ENCODE data around the gene KIF21B. TPM values are rescaled to one million over a fixed set of nuclear protein-coding genes. Genes with fewer than 3 reads are reported as not detected.
"Not testable (repeated sequence)": the region's sequence is repeated elsewhere in the genome, so short reads cannot be mapped to it uniquely, and the experiment has no call there.

Gene KIF21B
- total and polyA plus RNA-seq, 2 experiments from 2014 or later = 0.18 to 1.3 TPM

GRCh38 chr1:200934676-200935245 lies 88.8 kb downstream of the KIF21B start:
- no peak for DNase-seq (ENCODE audit: low spot score)
- Histone ChIP-seq H3K79me2 (no peaks in the 10 kb centered on the region), H3K4me1 (ENCODE audit: insufficient read depth) (no peaks in the 10 kb centered on the region), H3K4me2 (no peak overlapping the region), H3K9me2 (replicated peaks; ENCODE audit: insufficient read depth) (no peaks in the 10 kb centered on the region), H3K27me3 (no peaks in the 10 kb centered on the region), H4K20me1 (ENCODE audit: insufficient read depth, poor library complexity, severe bottlenecking) (no peaks in the 10 kb centered on the region), H3K36me3 (replicated peaks; ENCODE audit: insufficient read depth, low read depth) (no peaks in the 10 kb centered on the region), H2AFZ (no peak overlapping the region), H3K27ac (no peak overlapping the region), H3K9me3 (ENCODE audit: low read depth) (no peaks in the 10 kb centered on the region), H3K4me3 (no peak overlapping the region)
- 92% methylated on average over 13 of the region's 13 CpGs for WGBS (ENCODE audit: low lambda C conversion rate, missing lambda C conversion rate)
- TF ChIP-seq CTCF (IDR thresholded peaks at IDR 0.05; ENCODE audit: poor library complexity) = no peak
- TF ChIP-seq EZH2phosphoT487 (IDR thresholded peaks at IDR 0.05; ENCODE audit: low read depth, severe bottlenecking, unreplicated experiment) = no peak
- no peak for TF ChIP-seq EZH2 (IDR thresholded peaks at IDR 0.05; ENCODE audit: borderline replicate concordance)

- H2AFZ ChIP-seq = no peak overlapping the region
- H3K9me2 ChIP-seq (replicated peaks; ENCODE audit: insufficient read depth) = no peaks in the 10 kb centered on the region
- no peaks in the 10 kb centered on the region for H3K36me3 ChIP-seq (replicated peaks; ENCODE audit: insufficient read depth, low read depth)
- H3K27me3 ChIP-seq = no peaks in the 10 kb centered on the region
- no peaks in the 10 kb centered on the region for H4K20me1 ChIP-seq (ENCODE audit: insufficient read depth, poor library complexity, severe bottlenecking)
- WGBS (ENCODE audit: low lambda C conversion rate, missing lambda C conversion rate) = 80% methylated on average over 2 of the region's 2 CpGs
- DNase-seq (ENCODE audit: low spot score) = no peak
- TF ChIP-seq CTCF (IDR thresholded peaks at IDR 0.05; ENCODE audit: poor library complexity) = no peak
- TF ChIP-seq EZH2 (IDR thresholded peaks at IDR 0.05; ENCODE audit: borderline replicate concordance) = no peak
- no peak for TF ChIP-seq EZH2phosphoT487 (IDR thresholded peaks at IDR 0.05; ENCODE audit: low read depth, severe bottlenecking, unreplicated experiment)
- no peaks in the 10 kb centered on the region for H3K4me1 ChIP-seq (ENCODE audit: insufficient read depth)
- no peak overlapping the region for H3K27ac ChIP-seq
- no peaks in the 10 kb centered on the region for H3K79me2 ChIP-seq
- no peak overlapping the region for H3K4me3 ChIP-seq
- no peak overlapping the region for H3K4me2 ChIP-seq
- H3K9me3 ChIP-seq (ENCODE audit: low read depth) = no peaks in the 10 kb centered on the region
These were observed 91.7 kb downstream of the KIF21B start for GRCh38 chr1:200931776-200932175.

GRCh38 chr1:200930285-200930684 lies 93.2 kb downstream of the KIF21B start:
- H2AFZ ChIP-seq; H3K4me1 ChIP-seq (ENCODE audit: insufficient read depth); H4K20me1 ChIP-seq (ENCODE audit: insufficient read depth, poor library complexity, severe bottlenecking); H3K4me3 ChIP-seq; H3K36me3 ChIP-seq (replicated peaks; ENCODE audit: insufficient read depth, low read depth); H3K27ac ChIP-seq; H3K9me3 ChIP-seq (ENCODE audit: low read depth); H3K4me2 ChIP-seq; DNase-seq (ENCODE audit: low spot score); H3K27me3 ChIP-seq; H3K79me2 ChIP-seq; H3K9me2 ChIP-seq (replicated peaks; ENCODE audit: insufficient read depth): not testable (repeated sequence)
- 82% methylated on average over 8 of the region's 8 CpGs for WGBS (ENCODE audit: low lambda C conversion rate, missing lambda C conversion rate)

- Histone ChIP-seq H3K9me2 (replicated peaks; ENCODE audit: insufficient read depth) (no peaks in the 10 kb centered on the region), H3K4me1 (ENCODE audit: insufficient read depth) (no peaks in the 10 kb centered on the region), H3K4me3 (no peak overlapping the region), H3K79me2 (no peaks in the 10 kb centered on the region), H3K27ac (no peak overlapping the region), H3K4me2 (no peak overlapping the region), H2AFZ (no peak overlapping the region), H3K36me3 (replicated peaks; ENCODE audit: insufficient read depth, low read depth) (no peaks in the 10 kb centered on the region), H3K27me3 (no peaks in the 10 kb centered on the region), H3K9me3 (ENCODE audit: low read depth) (no peaks in the 10 kb centered on the region), H4K20me1 (ENCODE audit: insufficient read depth, poor library complexity, severe bottlenecking) (no peaks in the 10 kb centered on the region)
- no peak for DNase-seq (ENCODE audit: low spot score)
- TF ChIP-seq EZH2 (IDR thresholded peaks at IDR 0.05; ENCODE audit: borderline replicate concordance) = no peak
- TF ChIP-seq EZH2phosphoT487 (IDR thresholded peaks at IDR 0.05; ENCODE audit: low read depth, severe bottlenecking, unreplicated experiment) = no peak
- TF ChIP-seq CTCF (IDR thresholded peaks at IDR 0.05; ENCODE audit: poor library complexity) = no peak
- 85% methylated on average over 4 of the region's 4 CpGs for WGBS (ENCODE audit: low lambda C conversion rate, missing lambda C conversion rate)
These were observed 93.8 kb downstream of the KIF21B start for GRCh38 chr1:200929530-200930278.
